ENCODE results near the gene PARP2.

Gene PARP2

DNA sequence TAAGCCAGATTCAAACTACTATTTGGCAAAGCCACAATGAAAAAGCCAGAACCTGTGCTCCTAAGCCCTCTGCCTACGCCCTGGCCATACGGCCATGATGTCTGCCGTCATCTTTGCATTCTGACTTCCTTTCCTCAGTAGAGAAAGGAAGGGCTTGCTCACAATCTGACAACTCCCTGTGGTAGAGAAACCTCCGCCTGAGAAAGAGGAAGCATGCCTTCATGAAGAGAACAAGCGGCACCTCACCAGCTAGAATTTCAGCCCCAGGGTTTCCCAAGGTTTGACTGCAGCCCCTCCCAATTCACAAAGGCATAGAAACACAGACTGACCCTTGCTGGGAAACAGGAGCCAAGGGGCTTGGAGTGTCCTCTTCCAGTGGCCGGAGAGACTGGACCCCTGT lies 44.1 kb downstream of the PARP2 start:
- H3K4me3 ChIP-seq (ENCODE audit: low read depth, low read length): no peak overlapping the region
- DNase-seq (ENCODE audit: low read depth): no peak
- TF ChIP-seq, protein P1, sequence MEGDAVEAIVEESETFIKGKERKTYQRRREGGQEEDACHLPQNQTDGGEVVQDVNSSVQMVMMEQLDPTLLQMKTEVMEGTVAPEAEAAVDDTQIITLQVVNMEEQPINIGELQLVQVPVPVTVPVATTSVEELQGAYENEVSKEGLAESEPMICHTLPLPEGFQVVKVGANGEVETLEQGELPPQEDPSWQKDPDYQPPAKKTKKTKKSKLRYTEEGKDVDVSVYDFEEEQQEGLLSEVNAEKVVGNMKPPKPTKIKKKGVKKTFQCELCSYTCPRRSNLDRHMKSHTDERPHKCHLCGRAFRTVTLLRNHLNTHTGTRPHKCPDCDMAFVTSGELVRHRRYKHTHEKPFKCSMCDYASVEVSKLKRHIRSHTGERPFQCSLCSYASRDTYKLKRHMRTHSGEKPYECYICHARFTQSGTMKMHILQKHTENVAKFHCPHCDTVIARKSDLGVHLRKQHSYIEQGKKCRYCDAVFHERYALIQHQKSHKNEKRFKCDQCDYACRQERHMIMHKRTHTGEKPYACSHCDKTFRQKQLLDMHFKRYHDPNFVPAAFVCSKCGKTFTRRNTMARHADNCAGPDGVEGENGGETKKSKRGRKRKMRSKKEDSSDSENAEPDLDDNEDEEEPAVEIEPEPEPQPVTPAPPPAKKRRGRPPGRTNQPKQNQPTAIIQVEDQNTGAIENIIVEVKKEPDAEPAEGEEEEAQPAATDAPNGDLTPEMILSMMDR (IDR thresholded peaks at IDR 0.05; ENCODE audit: control insufficient read depth, extremely low read depth, insufficient read depth): no peak

DNA sequence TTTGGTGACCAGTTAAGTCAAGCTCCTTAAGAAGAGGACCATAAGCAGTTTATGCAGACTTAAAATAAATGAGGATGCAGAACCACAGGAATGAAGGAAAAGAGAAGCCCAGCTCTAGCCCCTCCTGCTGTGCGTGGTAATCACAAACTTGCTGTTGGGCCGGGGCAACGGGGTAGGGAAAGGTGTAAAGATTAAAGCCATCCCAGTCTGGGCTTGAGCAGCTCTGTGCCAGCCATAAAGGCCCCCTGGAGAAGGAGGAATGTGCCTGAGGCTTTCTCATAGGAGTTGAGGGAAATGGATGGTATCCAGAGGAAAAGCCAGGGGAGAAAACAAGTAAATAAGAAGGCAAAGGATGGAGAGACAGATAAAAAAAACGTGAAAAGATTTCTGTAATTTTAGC lies 44.7 kb downstream of the PARP2 start:
- no peak overlapping the region for H3K4me3 ChIP-seq (ENCODE audit: low read depth, low read length)
- TF ChIP-seq, protein P1 (IDR thresholded peaks at IDR 0.05; ENCODE audit: control insufficient read depth, extremely low read depth, insufficient read depth): no peak
- DNase-seq (ENCODE audit: low read depth): no peak

DNA sequence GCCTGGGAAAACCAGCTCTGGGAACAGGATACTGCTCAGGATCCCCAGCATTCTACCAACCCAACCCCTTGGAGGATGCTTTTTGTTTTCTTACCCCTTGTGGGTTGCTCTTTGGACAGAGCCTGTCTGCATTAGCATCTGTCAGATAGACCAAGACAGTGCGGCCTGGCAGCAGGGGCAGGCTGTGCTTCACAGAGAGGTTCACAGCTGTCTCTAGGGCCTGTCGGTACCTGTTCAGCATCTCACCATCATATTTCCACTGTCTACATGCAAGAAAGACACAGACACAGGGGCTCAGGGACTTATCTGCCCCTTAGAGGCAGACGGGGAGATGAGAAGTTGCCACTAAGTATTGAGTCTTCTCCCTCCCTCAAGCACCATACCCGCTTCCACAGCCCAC lies 48.1 kb downstream of the PARP2 start:
- H3K4me3 ChIP-seq (ENCODE audit: low read depth, low read length): no peak overlapping the region
- TF ChIP-seq, protein P1 (IDR thresholded peaks at IDR 0.05; ENCODE audit: control insufficient read depth, extremely low read depth, insufficient read depth): no peak
- DNase-seq (ENCODE audit: low read depth): no peak

DNA sequence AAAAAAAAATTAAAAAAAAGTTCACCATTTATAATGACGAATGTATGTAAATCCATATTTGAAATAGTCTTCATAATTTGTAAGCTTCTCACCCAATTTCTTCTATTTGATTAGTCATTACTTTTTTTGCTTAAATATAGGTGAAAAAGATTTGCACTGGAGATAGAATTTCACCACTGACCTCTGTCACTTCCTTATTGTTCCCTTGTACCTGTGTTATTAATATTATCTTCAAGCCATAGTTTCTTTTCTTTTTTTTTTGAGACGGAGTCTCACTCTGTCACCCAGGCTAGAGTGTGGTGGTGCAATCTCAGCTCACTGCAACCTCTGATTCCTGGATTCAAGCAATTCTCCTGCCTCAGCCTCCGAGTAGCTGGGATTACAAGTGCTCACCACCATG lies 54.1 kb downstream of the PARP2 start:
- no peak overlapping the region for H3K4me3 ChIP-seq (ENCODE audit: low read depth, low read length)
- DNase-seq (ENCODE audit: low read depth): no peak
- TF ChIP-seq, protein P1 (IDR thresholded peaks at IDR 0.05; ENCODE audit: control insufficient read depth, extremely low read depth, insufficient read depth): no peak

DNA sequence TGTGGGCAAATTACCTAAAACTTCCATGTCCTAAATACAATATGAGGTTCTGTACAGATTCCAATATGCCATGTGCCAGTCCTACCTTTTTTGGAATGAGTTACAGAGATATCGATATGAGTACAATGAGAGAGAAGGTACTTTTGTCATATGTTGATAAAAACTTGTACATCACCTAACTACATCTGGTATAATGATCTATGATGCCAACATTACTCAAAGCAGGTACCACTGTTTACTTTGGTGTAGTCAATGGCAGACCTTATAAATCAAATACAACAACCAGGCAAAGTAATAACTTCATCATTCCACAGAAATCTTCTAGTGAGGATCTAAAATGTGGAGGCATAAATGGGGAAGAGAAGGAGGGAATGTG lies 57.1 kb downstream of the PARP2 start:
- TF ChIP-seq, protein P1 (IDR thresholded peaks at IDR 0.05; ENCODE audit: control insufficient read depth, extremely low read depth, insufficient read depth): no peak
- H3K4me3 ChIP-seq (ENCODE audit: low read depth, low read length): no peak overlapping the region
- DNase-seq (ENCODE audit: low read depth): no peak

DNA sequence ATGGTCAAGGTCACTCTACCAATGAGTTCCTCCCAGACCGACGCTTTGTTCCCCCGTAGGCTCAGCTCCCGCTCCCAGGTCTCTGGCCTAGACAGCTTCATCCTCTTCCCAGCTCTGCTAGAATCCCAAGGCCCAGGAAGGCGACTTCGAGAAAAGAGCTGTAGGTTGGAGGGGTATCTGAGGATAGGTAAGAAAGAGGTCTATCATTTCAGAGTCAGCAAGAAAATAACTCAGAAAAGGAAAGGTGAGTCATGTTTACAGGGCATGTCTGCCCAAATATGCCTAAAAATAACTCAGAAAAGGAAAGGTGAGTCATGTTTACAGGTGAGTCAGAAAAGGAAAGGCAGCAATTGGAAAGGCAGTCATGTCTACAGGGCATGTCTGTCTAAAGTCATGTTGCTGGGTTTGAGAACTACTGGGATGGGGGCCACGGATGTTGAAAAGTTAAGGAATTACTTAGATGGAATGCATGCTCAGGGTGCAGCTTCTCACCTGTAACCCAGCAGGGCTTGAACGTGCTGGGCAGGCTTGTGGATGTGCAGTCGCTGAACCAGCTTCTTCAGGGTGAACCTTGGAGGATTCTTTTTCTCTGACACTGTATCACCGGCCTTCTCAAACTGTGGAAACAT lies 57.6 kb downstream of the PARP2 start:
- TF ChIP-seq, protein P1 (IDR thresholded peaks at IDR 0.05; ENCODE audit: control insufficient read depth, extremely low read depth, insufficient read depth): no peak
- DNase-seq (ENCODE audit: low read depth): no peak
- H3K4me3 ChIP-seq (ENCODE audit: low read depth, low read length): no peak overlapping the region

DNA sequence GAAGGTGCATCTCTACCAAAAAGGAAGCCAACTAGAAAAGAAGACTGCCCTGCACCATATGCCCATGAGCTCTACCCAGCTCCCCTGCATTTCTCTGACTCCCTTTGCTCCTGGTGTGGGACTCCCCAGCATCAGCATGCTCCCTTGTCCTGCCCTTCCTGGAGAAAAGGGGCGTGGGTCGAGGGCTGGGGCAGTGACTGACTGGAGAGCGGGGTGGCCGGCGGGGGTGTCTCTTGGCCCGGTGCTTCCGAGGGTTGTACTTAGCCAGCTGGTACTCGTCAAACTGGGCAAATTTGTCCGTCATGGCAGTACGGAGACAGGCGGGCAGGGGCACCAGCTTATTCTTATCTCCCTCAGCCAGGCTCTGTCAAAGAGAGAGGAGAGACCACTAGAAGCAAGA lies 60.1 kb downstream of the PARP2 start:
- no peak overlapping the region for H3K4me3 ChIP-seq (ENCODE audit: low read depth, low read length)
- TF ChIP-seq, protein P1 (IDR thresholded peaks at IDR 0.05; ENCODE audit: control insufficient read depth, extremely low read depth, insufficient read depth): no peak
- no peak for DNase-seq (ENCODE audit: low read depth)

All from LNCaP clone FGC (cell line).